GM18507 (cell line): ENCODE data around the gene MFSD6L.
"Not testable (repeated sequence)": the region's sequence is repeated elsewhere in the genome, so short reads cannot be mapped to it uniquely, and the experiment has no call there.

ENCODE experiments used
- DNase-seq: peaks from one replicate; pipeline ENCODE4 v3.0.0; 2011; ENCODE audit warnings: low read depth; ENCODE audit not compliant: insufficient read length; ENCODE audit errors: extremely low spot score
- FAIRE-seq: peaks from 2 replicates; lab custom pipeline; 2011; peaks lifted over from hg19 to GRCh38; lab: Jason Lieb, UNC

Gene MFSD6L

DNA sequence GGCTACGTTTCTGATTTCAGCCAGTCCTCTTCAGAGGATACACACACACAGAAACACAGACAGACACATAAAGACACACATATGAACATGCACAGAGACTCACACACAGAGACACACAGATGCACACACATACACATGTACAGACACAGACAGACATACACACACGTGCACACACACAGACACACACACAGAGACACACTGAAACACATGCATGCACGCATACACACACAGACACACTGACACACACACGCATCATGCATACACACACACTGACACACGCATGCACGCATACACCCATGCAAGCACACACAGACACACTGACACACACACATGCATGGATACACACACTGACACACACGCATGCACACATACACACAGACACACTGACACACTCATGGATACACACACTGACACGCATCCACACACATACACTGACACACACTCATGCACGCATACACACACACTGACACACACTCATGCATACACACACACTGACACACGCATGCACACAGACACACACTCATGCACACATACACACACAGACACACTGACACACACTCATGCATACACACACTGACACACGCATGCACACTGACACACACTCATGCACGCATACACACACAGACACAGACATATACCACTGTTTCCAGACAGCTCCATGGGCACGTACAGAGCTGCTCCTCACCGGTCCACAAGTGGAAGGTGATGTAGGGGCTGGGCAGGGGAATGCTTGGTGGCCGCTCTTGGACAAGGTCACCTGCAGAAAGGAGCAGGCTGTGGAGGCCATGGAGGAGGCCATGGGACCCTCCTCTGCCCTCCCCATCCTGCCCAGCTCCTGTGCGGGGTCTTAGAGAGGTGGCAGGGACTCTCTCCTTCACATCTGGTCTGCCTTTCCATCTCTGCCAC is 30.1 kb upstream of the MFSD6L start:
- DNase-seq: no peak
- FAIRE-seq: no peak

DNA sequence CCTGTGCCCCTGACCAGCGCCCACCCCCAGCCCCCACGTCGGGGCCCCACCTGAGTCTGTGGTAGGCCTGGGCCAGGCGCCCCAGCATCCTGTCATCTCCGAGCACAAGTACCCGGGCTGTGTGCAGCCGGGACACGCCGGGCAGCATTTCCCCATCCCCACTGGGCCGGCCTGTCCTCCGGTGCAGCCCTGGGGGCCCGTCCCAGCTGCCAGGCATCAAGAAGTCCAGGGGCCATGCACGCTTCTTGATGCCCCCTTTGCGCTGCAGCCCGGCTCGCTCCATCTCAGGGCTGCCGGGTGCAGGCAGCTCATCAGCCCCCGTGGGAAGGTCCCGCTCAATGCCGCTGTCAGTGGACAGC is 29.3 kb upstream of the MFSD6L start:
- no peak for FAIRE-seq

DNA sequence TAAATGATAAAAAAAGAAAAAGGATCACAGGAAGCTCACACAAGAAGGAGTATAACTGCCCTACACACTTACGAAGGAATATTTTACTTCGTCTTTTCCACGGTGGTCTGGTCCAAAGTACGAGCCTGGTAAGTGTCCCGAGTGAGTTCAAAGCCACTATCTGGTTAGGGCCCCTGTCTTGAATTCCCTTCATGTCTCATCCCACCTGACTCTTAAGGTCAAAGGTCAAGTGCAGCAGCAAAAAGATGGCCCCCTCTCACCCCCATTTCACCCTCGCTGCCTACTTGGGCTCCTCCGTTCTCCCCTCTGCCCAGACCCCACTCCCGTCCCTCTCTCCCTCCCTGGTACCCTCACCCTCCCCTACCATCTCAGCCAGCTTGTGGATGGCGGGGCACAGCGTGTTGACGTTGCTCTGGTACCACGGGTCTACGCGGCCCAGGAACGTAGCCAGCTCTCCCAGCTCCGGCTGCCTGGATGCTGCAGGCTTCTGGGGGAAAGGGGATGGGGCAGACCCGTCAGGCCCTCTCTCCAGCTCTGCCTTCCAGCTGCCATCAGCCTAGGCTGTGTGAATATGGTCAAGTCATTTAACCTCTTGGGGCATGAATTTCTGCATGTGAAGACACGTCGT is 27.8 kb upstream of the MFSD6L start:
- no peak for FAIRE-seq
- DNase-seq: no peak

More for the DNA sequence above, 29.3 kb upstream of the MFSD6L start:
- DNase-seq: no peak

DNA sequence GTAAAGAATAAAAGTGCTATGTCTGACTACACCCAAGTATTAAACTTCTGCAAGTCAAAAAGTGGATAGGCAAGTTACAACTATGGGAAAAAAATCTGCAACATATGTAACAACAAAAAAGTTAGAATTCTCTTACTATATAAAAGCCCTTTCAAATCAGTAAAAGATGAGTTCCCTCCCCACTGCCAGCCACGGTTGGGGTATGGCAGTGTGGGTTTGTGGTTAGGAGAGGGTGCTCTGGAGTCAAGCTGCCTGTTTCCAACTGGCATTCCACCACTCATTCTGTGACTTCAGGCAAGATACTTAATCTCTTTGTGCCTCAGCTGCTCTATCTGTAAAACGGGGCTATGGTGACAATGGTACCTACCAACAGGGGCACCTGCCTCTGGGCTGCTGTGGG is 26.6 kb upstream of the MFSD6L start:
- FAIRE-seq: no peak
- DNase-seq: no peak

DNA sequence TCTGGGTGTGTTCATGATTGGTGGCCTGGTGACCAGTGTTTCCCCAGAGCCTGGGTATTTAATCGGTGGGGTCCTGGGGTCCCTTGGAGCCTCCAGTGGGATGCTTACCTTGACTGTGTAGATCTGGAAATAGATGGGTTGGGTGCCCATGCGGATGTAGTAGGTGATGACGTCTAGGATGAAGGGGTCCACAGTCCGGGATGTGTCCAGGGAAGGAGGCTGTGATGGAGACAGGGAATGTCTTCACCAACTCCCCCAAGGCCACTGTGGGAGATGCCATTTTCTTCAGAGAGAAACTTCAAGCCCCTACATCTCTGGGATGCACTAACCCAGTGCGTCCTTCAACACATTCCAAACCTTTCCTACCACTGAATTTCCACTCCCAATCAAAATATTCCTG is 24.1 kb upstream of the MFSD6L start:
- DNase-seq (no peak), FAIRE-seq (no peak)

DNA sequence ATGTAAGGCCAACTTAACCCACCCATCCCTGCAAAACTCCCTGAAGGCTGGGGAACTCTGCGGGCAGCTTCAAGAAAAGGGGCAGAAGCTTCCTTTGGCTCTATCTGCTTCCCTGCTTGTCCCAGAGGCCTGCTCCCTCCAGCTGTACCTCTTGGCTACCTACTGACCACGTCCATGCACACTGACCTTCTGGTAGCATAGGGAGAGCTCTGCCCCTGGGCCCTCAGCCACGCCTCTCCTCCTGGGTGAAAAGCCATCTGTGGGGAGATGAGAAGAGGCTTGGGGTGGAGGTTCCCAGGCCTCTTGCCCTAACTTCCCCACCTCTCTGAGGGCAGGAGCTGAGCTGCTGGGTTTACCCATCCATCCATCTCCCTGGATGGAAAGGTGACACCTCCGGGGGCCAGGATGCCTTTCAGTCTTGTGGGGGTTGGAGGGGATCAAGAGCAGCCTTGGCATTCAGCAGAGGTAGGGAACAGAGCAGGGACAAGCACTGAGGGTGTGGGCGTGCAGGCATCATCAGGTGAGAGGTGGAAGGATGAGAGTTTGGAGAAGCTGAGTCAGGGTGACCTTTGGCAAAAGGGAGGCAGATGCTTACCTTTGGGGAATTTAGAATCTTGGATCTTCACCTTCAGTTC is 23.4 kb upstream of the MFSD6L start:
- DNase-seq (no peak), FAIRE-seq (no peak)

DNA sequence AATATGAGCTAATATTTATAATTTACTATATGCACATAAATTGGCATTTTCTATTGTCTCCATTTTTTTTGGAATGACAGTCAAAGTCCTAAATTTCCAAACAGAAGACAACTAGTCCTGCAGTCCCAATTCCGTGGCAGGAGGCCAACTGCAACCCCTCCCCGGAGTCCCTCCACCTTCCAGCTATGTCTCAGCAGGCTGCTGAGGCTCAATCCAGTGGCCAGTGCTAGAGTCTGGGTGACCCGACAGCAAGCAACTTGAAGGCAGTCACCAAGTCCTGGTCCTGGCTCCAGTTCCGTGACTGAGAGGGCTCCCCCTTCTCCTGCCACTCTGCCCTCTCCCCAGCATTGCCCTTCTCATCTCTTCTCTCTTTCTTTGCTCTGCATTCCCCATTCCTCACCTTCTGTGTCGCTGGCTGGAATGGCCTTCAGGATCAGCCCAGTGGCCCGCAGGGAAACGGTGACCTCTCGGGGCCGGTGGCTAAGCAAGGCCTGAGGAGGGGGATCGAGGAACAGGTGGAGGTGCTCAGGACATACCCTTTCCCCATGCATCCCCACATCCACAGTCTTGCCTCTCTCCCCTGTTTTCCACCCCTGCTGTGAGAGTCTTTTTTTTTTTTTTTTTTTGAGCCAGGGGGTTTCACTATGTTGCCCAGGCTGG is 22.4 kb upstream of the MFSD6L start:
- DNase-seq (no peak), FAIRE-seq (no peak)

DNA sequence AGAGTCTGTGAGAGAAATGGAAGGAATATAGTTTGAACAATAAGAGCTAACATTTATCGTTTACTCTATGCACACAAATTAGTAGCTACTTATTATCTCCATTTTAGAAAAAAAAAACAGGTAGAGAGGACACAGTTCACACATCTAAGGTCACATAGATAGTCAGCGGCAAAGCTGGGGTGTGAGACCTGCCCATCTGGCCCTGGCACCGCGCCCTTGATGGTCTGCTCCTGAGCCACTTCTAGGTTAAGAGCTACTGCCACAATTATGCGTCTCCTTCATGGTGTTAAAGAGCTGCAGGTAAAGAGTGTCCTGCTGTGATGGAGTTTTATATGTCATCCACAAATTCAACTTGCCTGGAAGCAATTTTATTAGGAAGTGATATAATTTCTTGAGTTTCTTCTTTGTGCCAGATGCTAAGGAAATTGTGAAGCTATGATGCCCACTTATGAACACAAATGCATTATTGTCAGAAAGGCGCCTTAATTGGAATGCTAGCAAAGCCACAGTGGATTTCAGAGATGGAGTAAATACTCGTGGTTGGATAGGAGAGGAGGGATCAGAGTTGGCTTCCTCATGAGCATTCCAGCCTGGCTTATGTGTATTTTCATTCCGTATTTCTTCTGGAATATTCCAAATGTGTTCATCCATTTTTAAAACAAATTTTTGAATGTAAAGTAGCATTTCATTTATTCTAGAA is 21.3 kb upstream of the MFSD6L start:
- DNase-seq: no peak
- no peak for FAIRE-seq

DNA sequence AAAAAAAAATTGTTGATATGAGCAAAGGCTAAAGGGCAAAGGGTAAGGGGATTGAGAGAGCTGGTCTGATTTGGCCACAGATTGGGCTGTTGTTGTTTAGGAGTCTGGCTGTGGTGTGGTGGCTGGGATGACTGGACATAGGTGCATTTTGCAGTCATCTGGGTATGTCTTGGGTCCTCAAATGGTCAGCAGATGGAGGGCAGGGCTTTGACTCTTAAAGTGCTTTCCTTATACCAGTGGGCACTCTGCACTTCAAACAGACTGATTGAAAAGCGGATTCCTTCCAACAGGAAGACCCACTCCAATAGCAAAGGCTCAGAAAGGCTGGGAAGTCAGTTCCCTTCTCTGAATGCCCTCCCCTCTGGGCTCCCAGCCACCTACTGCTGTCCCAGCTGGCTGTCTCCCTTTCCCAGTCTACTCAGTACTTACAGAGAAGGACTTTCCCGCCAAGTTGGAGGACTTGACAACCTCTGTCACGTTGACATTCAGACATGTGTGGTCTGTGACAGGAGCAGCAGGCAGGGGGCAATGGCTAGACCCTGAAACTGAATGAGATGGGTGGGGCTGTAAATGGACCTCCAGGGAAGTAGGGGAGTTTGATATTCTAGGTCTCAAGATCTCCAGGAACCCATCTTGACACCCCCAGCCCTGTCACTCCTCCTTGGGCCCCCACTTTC is 19.6 kb upstream of the MFSD6L start:
- no peak for DNase-seq
- no peak for FAIRE-seq

DNA sequence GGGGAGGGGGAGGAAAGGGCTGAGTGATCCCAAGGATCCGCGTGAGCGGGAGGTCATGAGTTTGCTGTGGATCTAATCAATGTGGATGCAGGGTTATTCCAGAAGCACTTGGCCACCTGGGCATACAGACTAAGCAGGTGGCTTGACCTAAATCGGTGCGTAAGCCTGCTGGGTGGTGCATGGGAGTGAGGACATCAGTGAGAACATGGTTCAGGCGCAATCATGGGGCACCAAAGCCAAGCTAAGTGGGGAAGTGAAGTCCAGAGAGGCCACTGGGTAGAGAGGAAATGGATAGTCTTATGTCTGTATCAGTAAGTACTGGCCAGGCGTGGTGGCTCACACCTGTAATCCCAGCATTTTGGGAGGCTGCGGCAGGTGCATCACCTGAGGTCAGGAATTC is 18.9 kb upstream of the MFSD6L start:
- DNase-seq: no peak
- FAIRE-seq: no peak

DNA sequence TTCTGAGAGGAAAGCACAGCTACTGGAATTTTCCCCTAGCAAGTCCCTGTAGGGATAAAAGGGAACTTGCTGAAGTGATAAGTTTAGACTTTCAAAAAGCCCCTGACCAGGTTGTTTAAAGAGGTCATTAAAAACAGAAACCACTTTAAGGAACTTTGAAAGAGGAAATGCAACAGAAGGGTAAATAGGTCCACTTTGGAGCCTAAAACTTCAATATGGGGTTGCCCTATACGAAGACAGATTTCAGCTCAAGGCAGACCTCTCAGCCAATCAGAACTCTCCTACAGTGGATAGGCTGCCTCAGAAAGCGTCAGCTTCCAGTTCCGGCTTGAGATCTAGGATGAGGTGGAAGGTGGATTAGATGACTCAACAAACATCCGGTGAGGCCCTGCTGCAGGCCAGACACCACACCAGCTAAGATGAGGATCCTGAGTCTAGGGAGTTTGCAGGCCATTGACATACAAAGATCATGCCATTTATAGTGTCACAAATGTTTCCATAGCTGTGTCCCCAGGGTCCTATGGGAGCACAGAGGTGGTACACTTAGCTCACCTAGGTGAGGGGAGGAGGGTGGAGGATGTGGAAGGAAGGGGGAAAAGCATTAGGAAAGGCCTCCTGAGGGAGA is 7.9 kb upstream of the MFSD6L start:
- FAIRE-seq: peak; percentile 99
- DNase-seq: peak; percentile 74

DNA sequence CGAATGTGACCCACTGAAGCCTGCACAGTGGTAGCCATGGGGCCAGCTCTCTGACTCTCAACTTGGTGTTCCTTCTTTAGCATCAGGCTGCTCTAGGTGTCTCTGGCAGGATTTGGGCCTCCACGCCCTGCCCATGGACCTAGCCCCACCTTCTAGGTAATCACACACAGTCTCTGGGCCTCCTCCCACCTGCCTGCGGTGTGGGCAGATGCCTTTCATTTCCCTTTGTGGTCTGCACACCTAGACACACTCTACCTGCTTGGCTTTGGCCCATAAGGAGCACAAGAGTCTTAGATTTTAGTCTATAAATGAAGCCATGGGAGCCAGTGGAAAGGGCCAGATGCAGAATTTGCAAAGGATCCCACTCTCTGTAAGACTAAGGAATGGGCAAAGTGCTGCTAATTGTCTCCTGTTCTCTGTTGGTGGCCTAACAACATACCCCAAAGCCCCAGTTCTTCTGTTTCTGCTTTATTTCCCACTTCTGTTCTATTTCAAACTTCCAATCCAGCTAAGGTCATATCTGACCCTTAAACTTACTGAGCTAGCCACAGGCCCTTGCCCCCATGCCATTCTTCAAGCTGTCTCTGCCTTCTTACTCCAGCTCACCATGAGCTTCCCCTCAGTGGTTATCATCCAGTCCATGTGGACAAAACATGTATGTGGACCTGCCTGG is 7.2 kb upstream of the MFSD6L start:
- no peak for DNase-seq
- FAIRE-seq: no peak

DNA sequence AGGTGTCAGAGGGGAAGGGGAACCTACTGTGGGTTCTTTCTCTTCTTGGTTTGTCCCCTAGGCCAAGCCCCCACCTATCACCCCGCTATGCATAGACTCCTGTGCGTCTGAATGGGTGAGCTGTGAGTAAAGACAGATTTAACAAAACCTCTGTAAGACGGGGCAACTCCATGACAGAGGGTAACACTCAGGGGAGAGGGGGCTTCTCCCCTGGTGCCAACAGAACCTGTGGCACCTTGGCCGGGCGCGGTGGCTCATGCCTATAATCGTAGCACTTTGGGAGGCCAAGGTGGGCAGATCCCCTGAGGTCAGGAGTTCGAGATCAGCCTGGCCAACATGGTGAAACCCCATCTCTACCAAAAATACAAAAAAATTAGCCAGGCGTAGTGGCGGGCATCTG is 6.2 kb upstream of the MFSD6L start:
- not testable (repeated sequence) for DNase-seq, FAIRE-seq

DNA sequence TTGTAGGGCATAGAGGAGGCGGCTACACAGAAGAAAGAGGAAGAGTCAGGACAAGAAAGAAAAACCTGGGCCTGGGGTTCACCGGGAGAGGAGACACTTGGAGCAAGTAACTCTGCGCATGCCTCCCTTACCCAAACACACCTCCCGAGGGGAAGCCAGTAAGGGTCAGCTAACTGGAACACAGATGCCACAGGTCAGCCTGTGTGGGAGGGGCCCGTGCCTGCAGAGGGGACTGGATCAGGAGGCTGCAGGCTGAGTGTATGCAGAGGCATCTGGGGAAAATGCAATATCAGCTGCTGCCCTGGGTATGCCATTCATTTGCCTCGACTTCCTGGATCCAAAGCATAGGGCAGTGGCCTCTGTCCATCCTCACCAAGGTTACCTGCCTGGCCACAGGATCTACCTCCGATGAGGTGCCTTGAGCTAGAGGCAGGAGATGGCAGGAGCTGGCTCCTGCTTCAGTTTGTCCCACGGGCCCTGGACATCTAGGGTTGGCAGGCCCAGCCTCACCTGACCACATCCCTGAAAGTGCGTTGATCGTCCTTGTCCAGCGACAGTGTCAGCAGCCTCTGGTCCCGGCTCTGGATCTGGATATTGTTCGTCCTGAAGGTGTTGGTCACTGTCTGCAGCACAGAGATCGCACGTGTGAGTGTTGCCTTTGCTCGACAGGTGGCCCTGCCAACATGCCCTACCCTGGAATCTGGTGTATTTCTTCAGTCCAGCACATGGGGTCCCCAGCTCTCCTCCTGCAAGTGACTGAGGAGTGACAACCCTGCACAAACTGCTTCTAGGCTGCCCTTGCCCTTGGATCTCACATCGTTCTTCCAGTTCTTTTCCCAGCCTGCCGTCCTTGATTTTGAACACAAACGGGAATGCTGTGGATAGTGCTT is 4.6 kb upstream of the MFSD6L start:
- no peak for FAIRE-seq
- no peak for DNase-seq

DNA sequence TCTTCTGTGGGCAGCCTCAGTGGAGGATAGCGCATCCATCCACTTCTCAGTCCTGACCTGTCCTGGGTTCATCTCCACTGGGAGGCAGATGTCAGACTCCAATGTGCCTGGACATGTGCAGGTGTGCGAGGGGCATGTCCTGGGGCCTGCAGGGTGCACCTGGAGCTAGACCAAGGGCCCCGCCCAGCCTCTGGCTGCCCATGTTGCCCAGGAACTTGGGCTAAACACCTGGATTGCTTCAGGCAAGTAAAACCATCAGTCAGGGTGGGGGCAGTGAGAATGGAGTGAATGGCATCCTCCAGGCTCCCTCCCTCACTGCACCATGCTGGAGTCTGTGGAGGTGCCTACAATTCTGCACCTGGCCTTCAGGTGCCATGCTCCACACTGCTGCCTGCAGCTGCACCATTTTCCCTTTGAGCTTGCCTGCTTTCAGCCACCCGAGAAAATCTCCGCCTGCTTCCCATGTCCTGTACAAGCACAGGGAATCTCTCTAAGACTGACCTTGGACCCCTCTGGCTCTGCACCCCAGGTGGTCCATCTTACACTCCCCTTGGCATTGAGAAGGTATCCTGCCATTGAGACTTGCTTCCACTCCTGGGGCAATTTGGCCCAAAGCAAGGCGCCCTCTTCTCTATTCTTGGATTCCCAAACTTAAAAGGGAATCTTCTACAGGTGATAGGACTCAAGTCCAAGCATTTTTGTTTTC is 2.1 kb upstream of the MFSD6L start:
- DNase-seq: no peak
- FAIRE-seq: no peak

DNA sequence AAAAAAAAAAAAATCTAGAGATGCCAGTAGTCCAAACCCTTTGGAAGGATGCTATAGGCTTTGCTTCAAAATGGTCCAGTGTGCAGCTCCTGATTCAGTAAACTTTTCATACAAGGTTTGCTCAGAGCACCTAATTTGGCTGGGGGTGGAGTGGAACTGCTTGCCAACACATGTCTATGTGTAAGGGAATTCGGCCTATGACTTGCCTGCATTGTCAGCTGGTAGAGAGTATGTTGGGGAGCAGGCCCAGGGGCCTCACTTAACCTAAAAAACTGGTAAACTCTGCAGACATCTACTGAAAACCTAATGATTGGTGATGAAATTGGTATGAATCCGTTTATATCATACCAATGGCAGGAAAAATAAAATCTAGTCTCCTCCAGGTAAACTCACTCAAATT is 1.5 kb upstream of the MFSD6L start:
- no peak for DNase-seq
- FAIRE-seq: no peak
